A172 (cell line): ENCODE results near the gene UNC5C. TPM values are rescaled to one million over a fixed set of nuclear protein-coding genes. Genes with fewer than 3 reads are reported as not detected.

Experiments
- DNase-seq: peaks from one replicate; pipeline ENCODE4 v3.0.0-alpha.2; 2015; ENCODE audit warnings: low spot score
- total RNA-seq: library from RNA; depleted of rRNA; stranded (reverse); fragments of >200 nt; shearing (Covaris generic); gene quantifications from 2 replicates; pipeline ENCODE4 v1.2.3, GENCODE V29; 2014

Gene UNC5C
- total RNA-seq, 1 experiment from 2014 or later = 17.4 TPM

GRCh38 chr4:95220205-95221175 lies 328.3 kb downstream of the UNC5C start:
- no peak for DNase-seq

GRCh38 chr4:95219109-95219508 lies 329.7 kb downstream of the UNC5C start:
- no peak for DNase-seq

DNA sequence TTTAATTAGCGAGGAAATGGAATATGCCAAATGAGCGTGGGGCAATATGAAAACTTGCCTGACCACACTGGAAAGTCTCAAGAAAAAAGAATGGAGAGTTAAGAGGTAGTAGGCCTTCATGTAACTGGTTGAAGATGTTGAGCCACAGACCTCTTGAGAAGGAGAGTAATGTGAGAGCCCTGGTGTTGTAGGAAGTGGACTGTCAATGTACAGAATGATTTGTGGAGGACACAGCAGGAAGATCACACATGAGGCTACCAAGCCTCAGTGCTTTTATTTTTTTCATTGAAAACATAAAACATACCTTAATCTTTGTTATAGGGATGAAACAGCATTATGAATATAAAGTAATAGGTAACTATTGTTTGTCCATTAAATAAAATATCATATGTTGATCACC lies 331.6 kb downstream of the UNC5C start:
- no peak for DNase-seq

DNA sequence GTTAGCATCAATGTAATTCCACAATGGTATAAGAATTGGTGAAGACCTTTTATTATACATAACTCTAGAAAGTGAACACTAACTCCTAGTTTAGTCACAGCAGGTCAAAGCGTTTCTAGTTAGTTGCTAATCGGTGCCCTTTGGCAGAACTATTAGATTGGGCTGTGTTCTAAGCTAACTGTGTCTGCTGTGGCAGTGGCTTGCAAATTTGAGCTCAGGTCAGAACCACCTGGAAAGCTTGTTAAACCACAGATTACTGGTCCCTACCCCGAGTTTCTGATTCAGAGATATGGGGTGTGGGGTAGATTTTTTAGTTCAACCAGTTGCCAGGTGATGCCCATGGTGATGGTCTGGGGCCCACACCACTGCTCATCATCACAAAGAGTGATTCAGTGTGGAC lies 332.1 kb downstream of the UNC5C start:
- DNase-seq = no peak

DNA sequence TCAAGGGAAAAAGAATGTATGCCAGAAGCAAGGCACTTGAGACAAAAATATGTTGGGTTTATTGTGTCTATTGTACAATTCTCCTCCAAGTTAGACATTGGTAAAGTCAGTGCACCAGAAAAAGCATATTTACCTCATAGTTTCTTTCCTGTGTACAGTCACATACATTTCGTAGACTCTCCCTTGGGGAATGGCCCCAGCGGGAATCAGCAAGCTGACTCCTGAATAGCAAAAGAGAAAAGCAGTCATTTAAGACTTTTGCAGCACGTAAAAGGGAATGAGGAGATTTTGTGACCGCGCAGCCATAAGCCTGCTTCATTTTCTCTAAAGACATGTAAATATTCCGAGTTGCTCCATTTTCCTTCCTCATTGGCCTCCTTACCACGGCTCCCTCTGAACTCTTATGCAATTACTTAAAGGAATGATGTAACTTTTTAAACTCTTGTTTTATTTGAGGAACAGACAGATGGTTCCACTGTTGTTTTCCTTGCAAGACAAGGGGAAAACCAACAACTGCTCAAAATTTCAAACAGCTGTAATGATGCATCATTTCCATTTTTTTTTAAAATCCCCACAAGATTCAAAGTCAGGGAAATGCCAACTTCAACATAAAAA lies 332.7 kb downstream of the UNC5C start:
- no peak for DNase-seq

- no peak for DNase-seq
Measured at GRCh38 chr4:95215043-95215442, 333.7 kb downstream of the UNC5C start.

- DNase-seq = no peak
Measured at GRCh38 chr4:95214408-95214807, 334.4 kb downstream of the UNC5C start.

DNA sequence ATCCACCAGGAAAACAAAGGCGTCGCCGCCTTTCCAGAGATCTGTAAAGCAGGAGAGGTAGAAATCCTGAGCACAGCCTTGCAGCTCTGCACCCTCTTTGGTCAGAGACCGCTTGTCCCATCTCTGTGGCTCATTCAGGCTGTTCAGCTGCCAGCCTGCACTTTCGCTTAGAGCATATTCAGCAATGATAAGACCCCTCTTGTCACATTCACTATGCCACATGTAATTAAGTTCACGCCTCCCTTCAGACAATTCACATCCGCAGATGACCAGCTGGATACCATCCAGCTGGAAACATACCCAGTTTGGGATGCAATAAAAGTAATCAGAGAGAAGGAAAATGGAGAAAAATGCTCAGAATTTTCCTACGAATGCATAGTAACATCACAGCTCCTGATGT lies 335.4 kb downstream of the UNC5C start:
- no peak for DNase-seq

- DNase-seq = no peak
Measured at GRCh38 chr4:95212692-95213091, 336.1 kb downstream of the UNC5C start.

DNA sequence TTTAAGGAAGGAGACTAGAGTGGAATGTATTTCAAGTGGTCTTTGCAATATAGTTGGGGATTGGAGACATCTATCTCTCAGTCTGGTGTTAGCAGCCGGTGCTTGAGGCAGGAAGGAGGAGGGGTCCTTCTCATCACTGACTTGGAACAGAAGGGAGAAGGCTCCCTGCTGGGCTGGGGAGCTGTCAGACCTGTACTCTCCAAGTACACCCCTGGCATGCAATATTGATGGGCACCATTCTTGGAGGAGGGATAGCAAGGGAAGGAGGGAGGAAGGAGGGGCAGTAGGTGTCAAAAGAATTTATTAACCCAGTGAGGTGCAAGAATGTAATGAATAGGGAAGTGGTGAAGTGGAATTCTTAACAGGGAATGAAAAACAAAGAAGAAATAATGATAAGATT lies 338.8 kb downstream of the UNC5C start:
- DNase-seq = no peak

DNA sequence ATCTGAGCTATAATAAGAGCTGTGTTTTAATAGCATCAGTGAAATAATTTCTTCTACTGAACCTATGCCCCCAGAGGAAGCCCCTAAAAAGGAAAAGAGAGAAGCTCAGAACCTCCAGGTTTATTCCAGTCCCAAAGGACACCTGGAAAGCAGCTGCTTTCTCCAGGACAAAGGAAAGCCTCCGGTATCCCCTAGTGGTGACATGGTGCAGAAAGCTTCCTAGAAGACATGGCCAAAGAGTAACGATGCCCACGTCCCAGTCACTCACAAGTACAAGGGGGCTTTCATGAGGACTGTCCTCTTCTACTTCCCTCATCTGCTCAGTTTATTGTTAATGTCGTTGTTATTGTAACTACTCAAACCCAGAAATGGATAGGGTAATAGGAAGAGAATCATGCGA lies 343.9 kb downstream of the UNC5C start:
- DNase-seq = no peak

DNA sequence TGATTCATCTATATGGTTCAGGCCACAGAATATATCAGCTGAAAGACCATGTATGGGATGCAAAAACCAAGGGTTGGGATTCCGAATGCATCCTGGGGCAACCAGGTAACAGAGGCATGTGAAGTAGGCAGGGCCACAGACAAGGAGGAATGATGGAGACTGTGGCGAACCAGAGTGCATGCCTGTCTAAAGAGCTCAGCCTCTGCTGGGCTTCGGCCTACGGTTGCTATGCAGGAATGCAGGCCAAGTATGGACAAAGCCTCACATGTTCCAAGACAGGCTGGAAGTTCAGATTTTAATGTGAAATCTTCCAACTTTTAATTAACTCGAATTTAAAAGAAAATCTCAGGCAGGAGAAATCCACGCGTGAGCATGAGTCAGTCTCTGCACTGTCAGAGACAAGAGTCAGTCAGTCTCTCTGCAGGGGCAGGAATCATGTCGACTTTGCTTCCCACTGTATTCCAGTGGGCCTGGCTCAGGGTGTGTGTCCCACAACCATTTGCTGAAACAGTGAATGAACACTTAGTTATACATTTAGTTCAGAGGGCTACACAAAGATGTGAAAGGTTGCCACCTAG lies 344.4 kb downstream of the UNC5C start:
- no peak for DNase-seq

- DNase-seq = no peak
Measured at GRCh38 chr4:95198961-95199360, 349.8 kb downstream of the UNC5C start.

GRCh38 chr4:95197353-95197752 lies 351.4 kb downstream of the UNC5C start:
- DNase-seq = no peak

GRCh38 chr4:95193391-95194224 lies 355.2 kb downstream of the UNC5C start:
- DNase-seq = no peak

GRCh38 chr4:95191537-95191936 lies 357.2 kb downstream of the UNC5C start:
- no peak for DNase-seq

DNA sequence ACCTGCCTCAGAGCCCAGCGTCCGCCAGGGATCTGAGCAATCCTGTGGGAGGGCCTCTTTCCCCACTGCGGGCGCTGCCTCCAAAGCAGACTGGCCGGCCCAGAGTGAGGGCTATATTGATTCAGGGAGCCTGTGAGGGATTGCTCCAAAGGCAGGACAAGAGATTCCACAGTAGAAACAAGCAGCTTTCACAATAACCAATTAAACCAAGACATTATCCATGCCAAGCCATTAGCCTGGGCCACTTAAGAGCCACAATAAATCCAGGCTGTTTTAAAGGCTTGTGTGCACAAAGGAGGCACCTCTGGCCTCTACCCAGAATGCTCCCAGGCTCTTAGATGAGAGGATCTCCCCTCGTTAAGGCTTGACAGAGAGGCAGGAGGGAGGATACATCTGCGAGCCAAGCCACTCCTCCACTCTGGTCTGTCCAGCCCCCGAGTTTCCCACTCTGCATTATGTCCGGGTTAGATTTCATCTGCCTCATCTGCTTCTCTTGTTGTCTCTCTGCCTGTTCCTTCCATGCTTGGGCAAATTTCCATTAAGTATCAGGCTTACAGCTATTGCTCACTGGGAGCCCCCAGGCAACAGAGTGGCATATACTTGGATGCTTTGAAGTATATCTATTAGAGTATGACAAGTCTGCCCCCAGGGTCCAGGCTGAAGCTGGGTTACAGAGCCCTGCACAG lies 357.9 kb downstream of the UNC5C start:
- no peak for DNase-seq

- DNase-seq = no peak
Measured at GRCh38 chr4:95188701-95189370, 359.9 kb downstream of the UNC5C start.

- DNase-seq = no peak
Measured at GRCh38 chr4:95186666-95187065, 362.1 kb downstream of the UNC5C start.

GRCh38 chr4:95183656-95184408 lies 364.9 kb downstream of the UNC5C start:
- no peak for DNase-seq
